Stomach (tissue), 4 donors: Measurements from ENCODE around the gene CFAP46.

Experiments used
- POLR2A ChIP-seq, 4 donors: fragments of 450-650 bp; IDR thresholded peaks; one replicate each; pipeline ENCODE4 v1.6.1; 2016; ENCODE audit warnings: antibody characterized with exemption in 4 of 4, control low read depth in 2 of 4, mild to moderate bottlenecking in 1 of 4, moderate library complexity in 1 of 4
- TF ChIP-seq, protein P1 (sequence below), 7 experiments: fragments of 450-650 bp in 4 of 7; fragments of 200-600 bp in 3 of 7; sonication (generic) in 3 of 7; IDR thresholded peaks; one replicate each; pipeline ENCODE4 v1.5.1; 2016 to 2019; ENCODE audit warnings: antibody characterized with exemption in 7 of 7, control low read depth in 2 of 7, mild to moderate bottlenecking in 1 of 7

DNA sequence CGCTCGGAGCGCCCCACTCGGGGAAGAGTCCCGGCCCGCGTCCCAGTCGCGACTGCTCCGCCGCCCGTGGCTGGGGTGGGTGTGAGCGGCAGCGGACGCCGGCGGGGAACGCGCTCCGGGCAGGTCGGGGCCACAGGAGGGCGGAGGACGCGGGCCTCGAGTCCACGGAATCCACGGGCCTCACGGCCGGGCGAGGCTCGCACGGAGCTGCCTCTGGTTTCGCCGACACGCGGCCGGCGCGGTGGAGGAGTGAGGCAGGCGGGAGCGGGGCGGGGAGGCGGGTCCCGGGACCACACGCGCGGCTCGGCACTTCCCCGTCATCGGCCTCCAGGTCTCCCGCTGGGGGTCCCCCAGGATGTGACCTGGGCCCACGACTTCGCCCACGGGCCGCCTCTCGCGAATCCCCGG lies 155.9 kb downstream of the CFAP46 start:
- TF ChIP-seq, protein P1, sequence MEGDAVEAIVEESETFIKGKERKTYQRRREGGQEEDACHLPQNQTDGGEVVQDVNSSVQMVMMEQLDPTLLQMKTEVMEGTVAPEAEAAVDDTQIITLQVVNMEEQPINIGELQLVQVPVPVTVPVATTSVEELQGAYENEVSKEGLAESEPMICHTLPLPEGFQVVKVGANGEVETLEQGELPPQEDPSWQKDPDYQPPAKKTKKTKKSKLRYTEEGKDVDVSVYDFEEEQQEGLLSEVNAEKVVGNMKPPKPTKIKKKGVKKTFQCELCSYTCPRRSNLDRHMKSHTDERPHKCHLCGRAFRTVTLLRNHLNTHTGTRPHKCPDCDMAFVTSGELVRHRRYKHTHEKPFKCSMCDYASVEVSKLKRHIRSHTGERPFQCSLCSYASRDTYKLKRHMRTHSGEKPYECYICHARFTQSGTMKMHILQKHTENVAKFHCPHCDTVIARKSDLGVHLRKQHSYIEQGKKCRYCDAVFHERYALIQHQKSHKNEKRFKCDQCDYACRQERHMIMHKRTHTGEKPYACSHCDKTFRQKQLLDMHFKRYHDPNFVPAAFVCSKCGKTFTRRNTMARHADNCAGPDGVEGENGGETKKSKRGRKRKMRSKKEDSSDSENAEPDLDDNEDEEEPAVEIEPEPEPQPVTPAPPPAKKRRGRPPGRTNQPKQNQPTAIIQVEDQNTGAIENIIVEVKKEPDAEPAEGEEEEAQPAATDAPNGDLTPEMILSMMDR (IDR thresholded peaks at IDR 0.05), result no peak
- TF ChIP-seq POLR2A (IDR thresholded peaks at IDR 0.05), result no peak
